GM15510 (cell line): ENCODE data around the gene THRA.

Experiments
- POLR2A ChIP-seq: IDR thresholded peaks from 3 replicates; pipeline ENCODE4 v1.6.1; 2011; ENCODE audit warnings: borderline replicate concordance; ENCODE audit not compliant: insufficient read length; ENCODE audit errors: extremely low read depth

The THRA gene

DNA sequence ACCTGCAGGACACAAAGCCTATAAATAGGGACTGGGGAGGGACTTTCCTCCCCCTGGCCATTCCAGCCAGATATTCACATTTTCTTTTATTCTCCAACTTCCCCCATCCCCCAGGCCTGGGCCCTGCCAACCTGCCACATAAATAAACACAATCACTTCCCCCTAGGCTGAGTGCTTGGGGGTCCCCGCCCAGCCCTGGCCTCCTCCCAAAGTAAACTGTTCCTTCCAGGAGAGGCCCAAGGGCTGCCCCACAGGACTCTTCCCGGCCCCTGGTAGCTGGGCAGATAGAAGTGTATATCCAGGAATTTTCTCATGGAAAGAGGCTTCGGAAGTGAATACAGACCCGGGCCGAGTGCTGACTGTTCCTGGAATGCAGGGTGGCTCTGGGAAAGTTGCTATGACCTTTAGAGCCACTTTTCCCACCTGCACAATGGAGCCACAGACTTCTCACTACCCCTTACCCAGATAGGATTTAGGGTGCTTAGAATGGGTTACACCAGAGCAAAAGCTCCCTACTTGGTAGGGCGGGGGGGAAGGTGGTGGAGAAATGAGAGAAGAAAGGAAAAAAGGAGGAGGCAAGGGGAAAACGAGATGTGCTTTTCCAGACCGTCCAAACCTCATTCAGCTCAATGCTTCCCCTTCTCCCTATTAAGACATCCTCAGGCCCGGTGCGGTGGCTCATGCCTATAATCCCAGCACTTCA is 39.0 kb upstream of the THRA start:
- TF ChIP-seq POLR2A: no peak

DNA sequence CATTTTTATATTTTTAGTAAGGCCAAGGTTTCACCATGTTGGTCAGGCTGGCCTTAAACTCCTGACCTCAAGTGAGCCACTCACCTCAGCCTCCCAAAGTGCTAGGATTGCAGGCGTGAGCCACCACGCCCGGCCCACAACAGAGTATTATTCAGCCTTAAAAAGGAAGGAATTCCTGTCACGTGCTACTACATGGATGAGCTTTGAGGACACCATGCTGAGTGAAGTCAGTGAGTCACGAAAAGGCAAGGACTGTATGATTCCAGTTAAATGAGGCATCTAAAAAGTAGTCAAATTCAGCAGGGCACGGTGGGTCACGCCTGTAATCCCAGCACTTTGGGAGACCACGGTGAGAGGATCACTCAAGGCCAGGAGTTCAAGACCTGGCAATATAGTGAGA is 37.9 kb upstream of the THRA start:
- TF ChIP-seq POLR2A: no peak

DNA sequence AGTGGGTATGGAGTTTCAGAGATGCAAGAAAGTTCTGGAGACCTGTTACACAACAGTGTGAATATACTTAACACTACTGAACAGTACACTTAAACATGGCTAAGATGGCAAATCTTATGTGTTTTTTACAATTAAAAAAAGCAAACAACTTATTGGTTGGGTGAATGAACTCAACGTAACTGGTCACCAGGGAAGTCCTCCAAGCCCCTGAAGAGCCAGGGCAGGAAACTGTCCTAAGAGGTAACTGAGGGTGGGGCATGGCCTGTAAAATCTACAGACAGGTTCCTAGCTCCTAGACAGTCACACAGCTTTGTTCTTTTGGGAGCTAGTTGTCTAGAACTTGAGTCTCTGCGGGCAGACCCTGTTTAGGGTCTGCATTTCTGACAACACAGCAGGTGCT is 37.2 kb upstream of the THRA start:
- no peak for TF ChIP-seq POLR2A

DNA sequence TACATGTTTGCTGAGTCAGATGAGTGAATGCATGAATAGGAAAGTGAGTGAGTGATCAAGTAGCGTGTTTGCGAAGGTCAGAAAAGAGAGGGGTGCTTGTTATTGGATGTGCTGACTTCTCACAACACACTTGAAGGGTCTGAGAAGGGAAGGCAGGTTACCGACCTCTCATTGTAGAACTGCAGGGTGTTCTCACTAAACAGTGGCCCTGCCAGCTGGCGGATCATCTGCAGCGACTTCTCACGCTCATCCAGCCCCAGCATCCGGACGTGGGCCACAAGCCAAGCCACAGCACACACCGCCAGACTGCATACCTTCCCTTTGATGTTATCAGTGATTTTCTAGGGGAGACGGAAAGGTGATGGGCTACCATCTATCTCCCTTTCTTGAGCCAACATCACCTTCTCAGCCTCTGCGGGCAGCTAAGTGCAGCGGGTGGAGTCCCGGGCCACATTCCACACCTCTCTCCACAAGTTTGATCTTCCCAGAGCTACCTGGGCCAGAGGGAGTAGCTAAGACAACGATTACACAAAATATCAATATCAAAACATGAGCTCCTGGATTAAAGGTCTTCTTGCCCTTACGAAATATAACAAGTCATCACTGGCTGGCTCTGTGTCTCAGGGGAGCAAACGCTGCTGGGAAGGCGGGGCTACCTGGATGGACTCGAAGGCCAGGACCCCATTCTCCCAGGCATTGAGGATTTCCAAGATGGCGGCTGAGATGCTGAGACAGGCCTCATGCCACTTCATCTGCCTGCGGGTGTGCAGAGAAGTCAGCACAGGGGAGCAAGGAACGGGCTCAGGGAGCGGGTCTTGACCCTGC is 36.6 kb upstream of the THRA start:
- no peak for TF ChIP-seq POLR2A

DNA sequence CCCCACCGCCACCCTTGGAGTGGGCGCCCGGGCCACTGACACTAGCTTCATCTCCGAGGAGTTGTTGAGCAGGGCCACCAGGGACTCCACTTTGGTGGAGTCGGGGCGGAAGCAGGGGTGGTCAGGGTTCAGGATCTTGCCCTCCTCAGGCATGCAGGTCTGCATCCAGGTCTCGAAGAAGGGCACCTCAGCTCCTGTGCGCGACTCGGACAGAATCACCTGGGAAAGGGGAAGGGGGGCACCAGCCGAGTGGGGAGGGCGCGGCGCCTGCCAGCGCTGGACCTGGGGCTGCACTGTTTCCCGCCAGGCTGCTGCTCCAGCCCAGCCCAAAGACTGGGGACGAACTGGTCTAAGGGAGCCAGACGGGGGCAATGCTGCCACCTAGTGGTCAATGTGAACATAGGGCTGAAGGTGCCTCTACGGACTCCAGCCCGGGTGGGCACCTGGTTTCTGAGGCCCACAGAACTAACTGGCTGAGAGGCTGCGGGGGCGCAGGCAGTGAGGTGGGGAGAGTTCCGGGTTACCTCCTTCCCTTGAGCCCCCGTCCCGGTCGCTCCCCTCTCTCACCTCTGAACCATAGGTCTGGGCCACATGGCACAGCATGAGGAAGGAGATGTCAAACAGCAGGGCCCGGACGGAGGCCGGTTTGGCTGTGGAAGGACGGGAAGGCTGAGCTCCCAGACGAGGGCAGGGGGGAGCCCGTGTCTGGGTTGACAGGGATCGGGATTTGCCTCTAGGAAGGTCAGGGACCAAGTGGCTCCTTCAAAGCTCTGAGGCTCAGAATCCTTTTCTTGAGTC is 35.8 kb upstream of the THRA start:
- no peak for TF ChIP-seq POLR2A

DNA sequence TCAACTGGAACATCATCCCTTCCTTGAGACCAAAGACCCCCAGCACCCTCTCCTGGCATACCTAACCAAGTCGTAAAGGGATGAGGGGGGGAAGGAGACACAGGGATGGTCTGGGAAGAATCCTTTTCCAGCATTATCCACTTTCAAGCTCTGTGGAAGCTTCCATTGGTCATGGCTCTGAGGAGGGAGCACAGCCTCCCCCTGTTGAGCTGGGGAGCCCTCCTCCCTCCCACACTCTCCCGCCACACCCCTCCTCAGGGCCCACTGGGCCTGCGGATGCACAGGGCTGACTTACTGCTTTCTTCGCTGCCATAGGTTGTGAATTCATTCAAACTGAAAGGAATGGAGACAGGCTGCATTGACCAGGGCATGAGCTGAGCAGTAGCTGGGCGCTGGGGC is 35.2 kb upstream of the THRA start:
- no peak for TF ChIP-seq POLR2A

DNA sequence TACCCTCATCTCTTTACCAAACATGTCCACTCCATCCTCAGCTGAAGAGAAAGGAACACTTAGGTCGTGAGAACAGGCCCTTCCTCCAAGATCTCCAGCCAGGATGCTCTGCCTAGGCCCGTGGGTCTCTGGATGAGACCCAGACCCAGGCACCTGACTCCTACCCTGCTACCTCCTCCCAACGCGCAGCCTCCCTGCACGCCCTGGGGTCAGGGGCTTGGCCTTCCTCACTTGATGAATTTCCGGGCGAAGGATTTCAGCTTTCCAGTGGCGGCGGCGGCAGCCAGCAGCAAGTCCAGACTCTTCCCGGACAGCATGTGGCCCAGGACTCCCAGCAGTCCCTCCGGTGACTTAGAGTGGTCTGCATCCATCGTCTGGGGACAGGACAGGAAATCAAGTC is 34.2 kb upstream of the THRA start:
- TF ChIP-seq POLR2A: no peak

DNA sequence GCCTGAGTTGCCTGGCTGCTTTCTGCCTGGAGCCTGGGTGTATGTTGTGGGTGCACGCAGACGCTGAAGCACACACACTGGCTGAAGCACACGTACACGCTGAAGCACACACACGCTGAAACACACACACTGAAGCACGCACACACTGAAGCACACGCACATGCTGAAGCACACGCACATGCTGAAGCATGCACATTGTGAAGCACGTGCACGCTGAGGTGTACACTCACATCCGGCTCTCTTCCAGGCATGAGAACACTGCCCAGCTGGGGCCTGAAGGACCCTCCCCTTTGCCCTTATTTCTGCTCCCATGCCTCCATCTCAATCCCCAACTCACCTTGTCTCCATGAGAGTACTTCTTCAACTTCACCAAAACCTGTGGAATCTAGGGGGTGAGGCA is 31.1 kb upstream of the THRA start:
- TF ChIP-seq POLR2A: no peak

DNA sequence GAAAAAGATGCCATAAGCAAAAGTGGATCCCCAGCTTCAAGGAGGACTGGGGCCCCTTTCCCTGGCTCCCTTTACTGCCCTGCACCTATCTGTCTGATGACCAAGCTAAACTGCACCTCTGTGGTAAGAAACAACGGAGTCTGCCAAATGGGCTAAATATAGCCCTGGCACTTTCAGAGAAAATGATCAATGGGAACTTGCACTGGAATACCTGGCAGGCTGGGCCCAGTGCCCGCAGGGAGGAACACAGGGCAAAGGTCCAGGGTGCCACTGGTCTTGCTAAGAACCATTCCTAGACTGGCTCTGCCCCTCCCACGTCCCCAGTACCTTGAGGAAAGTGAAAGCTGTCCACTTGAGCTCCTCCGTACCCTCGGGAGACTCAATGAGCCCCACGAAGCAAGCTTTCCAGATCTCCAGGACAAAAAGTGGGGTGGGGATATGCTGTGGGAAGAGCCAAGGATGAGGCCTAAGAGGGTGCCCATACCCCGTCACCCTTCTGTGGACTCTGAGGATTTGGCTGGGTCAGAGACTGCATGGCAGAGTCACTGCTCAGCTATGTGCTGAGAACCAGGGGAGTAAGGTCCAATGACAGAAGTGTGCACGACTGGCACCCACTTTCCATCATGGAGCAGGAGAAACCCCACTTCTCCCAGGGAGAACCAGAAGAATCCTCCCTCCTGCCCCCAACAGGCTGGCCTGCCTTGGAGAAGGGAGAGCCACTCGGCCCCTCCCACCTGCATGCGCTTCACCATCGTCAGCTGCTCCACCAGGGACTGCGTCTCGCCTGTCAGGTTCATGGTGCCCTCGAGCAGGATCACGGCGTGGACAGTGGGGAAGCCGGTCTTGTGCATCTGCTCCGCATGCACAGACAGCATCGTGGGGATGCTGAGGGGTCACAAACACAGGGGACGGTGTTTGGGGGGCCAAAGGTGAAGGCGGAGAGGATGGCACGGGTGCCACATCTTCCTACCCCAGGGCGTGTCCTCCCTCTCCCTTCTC is 30.1 kb upstream of the THRA start:
- no peak for TF ChIP-seq POLR2A

DNA sequence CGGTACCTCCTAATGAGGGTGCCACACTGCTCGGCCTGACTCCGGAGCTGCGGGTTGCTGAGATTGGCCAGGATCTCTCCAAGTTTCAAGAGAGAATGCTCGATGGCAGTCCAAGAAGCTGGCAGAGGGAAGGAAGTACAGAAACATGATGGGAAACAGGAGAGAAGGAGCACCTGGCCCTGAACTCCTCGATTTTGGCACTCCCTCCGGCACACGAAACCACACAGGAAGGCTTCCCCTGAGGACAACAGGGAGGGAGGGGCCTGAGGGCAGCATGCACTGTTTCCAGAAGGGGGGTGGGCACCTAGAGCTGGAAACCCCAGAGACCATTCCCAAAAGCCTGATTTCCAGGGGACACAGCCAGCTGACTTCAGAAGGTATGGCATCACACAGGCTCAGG is 29.4 kb upstream of the THRA start:
- TF ChIP-seq POLR2A: no peak

DNA sequence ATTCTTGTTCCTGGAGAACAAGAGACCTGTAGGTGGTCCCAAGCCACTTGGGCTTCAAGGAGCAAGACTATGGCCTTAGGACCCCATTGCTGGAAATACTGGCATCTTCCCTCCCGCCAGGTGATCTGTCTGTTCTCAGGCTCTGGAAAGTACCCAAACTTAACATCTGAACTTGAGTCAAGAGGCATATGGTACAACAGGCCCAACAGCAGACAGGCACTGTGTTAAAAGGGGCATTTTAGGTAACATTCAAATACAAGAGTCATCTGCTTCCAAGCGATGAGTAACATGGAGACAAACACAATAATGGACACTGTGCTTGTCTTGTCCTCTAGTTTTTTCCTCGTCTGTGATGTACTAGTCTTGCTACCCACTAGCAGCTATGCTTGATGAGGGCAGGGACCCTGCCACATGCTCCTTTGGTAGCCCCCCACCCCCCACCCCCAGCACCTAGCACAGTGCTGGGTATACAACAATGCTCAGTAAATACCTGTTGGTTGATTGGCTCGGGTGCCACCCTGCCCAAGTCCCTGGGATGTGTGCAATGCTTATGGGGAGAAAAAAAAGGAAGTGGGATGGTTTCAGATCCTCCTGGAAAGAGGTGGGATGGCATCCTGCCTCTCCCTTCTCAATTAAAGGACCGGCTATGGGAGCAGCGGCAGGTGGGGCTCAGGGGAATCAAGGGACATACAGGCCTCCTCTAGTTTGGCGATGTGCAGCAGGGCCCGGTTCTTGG is 28.2 kb upstream of the THRA start:
- TF ChIP-seq POLR2A: no peak

DNA sequence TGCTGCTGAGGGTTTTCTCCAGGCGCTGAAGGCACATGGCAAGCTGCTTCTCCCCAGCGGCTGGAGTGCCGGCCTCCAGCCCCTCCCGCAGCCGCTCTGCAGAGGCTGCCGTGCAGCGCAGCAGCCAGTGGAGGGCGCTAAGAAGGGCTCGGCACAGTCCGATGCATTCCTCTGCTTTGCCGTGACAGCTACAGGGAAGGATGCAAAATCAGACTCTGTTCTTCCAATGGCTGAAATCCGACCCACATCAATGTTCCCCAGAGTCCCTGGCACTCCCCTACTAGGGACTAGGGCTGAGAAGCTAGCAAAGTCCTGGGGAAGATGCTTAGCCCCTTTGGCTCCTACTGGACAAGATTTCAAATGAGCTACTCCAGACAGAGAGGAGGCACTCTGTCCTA is 27.6 kb upstream of the THRA start:
- no peak for TF ChIP-seq POLR2A

DNA sequence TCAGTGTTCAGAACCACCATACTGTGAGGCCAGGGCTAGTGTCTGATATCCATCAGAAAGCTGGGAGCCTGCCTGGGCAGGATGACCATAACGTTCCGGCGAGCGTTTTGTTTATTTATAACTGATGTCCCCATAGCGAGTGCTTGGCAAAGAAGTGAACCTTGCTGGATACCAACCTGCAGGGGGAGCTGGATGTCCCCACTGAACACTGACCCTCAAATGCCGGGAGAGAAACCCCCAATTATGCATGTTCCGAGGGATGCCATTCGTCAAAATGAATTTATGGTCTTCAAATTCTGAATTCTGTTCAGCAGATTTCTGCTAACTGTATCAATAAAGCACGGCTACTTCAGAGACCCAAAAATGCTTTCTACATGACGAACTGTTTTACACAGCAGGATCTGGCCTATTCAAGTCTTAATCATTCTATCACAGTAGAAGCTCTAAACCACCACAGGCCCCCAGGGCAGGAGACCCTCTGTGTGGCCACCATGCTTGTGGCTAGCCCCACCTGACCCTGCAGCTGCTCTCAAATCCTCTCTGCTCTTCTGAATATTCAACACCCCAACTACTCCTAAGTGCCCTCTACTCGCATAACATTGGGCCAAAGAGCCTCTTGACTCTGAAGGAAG is 23.8 kb upstream of the THRA start:
- no peak for TF ChIP-seq POLR2A
